Gastroesophageal sphincter (tissue), 3 donors: ENCODE data around the gene TRIM8.

Experiments
- EP300 ChIP-seq: sonication (generic); formaldehyde crosslinking; IDR thresholded peaks from one replicate; pipeline ENCODE4 v1.6.1; 2017; ENCODE audit warnings: antibody characterized with exemption, mild to moderate bottlenecking
- POLR2A ChIP-seq, 2 donors: fragments of 450-650 bp; IDR thresholded peaks; one replicate each; pipeline ENCODE4 v1.6.1; 2017; ENCODE audit warnings: antibody characterized with exemption in 2 of 2, mild to moderate bottlenecking in 2 of 2, moderate library complexity in 1 of 2
- TF ChIP-seq, protein P1 (sequence below), 4 experiments: fragments of 200-600 bp in 2 of 4; fragments of 450-650 bp in 2 of 4; sonication (generic) in 1 of 4; IDR thresholded peaks; one replicate each; pipeline ENCODE4 v1.5.1; 2017 to 2019; ENCODE audit warnings: antibody characterized with exemption in 4 of 4, mild to moderate bottlenecking in 2 of 4, moderate library complexity in 2 of 4

DNA sequence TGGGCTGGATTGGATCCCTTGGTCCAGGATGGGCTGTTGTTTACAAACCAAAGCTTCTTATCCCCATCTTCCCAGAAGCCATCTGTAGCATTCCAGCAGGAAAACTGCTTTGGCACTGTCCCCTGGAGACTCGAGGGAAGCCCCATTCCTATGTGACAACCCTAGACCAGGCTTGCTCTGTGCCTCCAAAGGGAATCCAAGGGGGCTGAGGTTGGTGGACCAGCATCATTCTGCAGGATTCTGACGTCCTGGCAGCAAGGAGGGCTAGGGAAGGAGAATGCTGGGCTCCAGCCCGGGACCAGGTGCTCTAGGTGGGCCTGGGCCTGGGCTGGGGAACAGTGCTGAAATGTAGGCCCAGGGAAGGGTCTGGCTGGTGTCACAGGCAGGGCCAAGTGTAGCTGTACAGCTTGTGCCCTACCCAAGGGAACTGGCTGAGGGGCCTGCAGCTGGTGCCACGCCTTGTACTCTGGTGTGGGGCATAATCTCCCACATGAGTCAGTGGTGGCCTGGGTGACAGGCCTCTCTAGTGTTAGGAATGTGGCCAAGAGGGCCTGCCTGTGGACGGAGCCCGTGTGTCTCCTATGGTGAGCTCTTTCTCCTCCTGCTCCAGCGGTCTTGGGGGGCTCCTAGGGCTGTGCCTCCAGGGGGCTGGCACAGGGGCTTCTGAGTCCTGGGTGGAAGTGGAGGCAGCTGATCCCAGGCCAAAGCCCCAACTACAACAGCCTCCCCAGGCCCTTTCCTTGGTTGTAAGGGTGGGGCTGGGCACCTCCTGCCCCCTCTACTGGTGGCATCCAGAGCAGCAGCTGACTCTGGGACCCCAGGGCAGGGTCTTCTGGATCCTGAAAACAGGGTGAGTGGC is 25.2 kb downstream of the TRIM8 start:
- no peak for TF ChIP-seq POLR2A (IDR thresholded peaks at IDR 0.05)
- TF ChIP-seq, protein P1, sequence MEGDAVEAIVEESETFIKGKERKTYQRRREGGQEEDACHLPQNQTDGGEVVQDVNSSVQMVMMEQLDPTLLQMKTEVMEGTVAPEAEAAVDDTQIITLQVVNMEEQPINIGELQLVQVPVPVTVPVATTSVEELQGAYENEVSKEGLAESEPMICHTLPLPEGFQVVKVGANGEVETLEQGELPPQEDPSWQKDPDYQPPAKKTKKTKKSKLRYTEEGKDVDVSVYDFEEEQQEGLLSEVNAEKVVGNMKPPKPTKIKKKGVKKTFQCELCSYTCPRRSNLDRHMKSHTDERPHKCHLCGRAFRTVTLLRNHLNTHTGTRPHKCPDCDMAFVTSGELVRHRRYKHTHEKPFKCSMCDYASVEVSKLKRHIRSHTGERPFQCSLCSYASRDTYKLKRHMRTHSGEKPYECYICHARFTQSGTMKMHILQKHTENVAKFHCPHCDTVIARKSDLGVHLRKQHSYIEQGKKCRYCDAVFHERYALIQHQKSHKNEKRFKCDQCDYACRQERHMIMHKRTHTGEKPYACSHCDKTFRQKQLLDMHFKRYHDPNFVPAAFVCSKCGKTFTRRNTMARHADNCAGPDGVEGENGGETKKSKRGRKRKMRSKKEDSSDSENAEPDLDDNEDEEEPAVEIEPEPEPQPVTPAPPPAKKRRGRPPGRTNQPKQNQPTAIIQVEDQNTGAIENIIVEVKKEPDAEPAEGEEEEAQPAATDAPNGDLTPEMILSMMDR (IDR thresholded peaks at IDR 0.05) = peak in 1 of 4 experiments; percentile 26
- no peak for TF ChIP-seq EP300
